NCI-H748 (cell line): Measurements from ENCODE around the gene PXN.
"Not testable (repeated sequence)": the region's sequence is repeated elsewhere in the genome, so short reads cannot be mapped to it uniquely, and the experiment has no call there.

ENCODE experiments used
- DNase-seq: peaks from one replicate; lab custom pipeline; 2025; ENCODE audit not compliant: unreplicated experiment; lab: John Stamatoyannopoulos, UW

PXN gene

DNA sequence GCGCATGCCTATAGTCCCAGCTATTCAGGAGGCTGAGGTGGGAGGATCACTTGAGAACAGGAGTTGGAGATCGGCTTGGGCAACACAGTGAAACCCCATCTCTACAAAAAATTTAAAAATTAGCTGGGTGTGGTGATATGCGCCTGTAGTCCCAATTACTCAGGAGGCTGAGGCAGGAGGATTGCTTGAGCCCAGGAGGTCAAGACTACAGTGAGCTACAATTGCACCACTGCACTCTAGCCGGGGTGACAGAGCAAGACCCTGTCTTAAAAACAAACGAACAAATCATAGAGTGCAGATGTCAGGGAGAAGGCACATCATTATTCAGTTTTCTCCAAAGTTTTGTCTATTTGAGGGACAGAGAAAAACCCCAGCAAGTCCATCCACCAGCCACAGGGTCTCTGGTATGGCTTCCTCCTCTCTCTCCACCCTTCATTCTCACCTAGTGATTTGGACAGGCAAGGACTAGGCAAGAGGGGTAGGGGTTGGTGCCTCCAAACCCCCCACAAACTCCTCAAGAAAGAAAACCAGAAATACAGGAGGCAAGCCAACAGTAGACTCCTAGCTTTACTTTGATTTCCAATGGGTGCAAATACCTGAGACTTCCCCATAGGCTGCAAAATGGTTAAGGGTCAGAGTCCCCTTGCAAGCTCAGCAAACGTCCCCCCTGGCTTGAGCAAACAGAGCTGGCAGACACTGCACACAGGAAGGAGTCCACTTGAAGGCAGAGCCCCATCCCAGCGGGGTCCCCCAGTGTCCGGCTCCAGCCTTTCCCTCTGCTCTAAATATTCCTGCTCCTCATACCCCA, 38.1 kb downstream of the PXN start:
- DNase-seq, result no peak

DNA sequence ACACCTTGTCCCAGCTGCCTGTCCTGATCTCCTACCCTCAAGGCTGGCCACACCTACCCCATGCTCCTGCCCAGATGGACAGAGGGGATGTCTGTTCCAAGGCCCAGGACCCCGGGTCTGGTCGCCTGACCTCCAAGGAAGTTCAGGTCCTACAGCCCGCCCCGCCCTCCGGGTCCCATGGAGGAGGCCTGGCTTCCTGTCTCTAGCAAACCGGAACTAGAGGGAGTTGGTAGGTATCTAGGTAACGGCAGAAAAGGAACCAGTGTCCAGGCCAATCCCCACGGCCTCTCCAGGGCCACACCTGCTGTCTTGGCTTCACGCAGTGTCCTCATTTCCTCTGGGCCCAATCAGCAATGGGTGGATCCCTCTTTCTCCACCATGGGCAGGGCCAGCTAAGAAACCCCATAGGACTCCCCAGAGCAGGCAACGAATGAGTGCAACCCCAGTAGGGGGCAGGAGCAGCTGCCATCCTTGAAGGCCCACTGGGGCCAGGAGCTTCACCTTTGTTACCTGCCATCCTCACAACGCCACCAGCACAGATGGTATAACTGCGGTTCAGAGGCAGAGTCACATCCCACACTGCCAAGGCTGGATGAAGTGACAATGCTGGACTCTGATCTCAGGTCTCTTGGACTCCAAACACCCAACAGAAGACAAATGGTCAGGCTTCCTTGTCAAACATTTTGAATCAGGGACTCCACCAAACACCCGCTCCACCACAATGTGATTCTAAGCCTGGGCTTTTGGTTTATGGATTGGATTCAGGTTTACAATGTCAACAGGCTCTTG, 39.5 kb downstream of the PXN start:
- DNase-seq, result no peak

GRCh38 chr12:120225200-120225558, 40.4 kb downstream of the PXN start:
- no peak for DNase-seq

GRCh38 chr12:120224304-120225199, 41.0 kb downstream of the PXN start:
- no peak for DNase-seq

DNA sequence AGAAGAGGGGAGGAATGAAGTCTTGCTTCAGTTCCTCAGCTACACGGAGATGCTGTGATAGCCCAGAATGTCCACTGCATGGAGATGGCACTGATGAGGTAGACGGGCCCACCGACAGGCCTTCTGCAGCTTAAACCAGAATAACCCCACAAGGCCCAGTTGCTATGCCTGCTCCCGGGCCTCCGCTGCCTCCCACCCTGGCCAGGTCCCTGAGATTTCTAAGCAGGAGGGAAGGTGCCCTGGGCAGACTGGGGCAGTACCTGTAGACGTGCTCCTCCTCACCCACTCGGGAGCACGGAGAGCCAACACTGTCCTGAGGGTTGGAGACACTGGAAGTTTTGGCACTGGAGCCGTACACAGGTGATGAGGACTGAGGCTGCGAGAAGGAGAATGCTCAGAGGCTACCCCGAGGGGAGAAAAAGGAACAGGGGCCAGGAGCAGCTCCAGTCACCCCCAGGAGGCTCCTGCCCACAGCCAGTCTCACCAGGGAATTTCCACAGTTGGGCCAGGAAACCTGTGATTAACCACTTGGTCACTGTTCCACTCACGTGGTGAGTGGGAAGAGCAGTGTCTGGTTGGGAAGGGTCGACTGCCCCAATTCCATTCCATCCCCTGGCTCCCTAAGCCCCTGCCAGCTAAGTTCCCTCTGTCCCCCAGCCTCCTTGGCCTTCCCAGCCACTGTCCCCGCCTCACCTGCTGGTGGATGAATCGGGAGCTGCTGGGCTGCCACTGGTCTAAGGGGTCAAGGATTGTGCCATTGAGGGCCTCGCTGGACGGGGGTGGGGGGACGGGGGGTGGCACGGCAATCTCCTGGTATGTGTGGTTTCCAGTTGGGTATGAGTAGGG, 41.8 kb downstream of the PXN start:
- DNase-seq, result no peak

DNA sequence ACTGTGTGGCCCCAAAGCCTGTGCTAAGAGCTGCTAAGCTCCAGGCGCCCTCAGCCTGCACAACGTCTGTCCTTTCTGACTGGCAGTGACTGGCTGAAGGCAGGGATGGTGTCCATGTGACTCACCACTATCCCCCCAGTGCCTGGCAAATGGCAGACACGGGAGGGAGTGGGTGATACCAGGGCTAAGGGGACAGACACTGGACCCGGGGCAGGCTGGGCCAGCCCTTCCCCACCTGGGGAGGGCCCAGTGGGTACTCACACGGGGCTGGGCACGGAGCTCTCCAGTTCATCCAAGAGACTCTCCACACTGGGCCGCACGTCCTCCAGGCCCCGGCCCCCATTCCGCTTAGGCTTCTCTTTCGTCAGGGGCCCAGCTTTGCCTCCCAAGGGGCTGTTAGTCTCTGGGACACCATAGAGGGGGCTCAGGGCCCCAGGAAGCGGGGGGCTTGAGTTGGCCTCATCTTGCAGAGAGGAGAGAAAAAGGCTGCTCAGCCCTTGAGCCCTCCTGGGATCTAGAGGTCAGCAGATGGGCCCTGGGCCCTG, 43.2 kb downstream of the PXN start:
- DNase-seq, result no peak

- DNase-seq, result no peak
These were observed 44.0 kb downstream of the PXN start for GRCh38 chr12:120221576-120221900.

- no peak for DNase-seq
These were observed 44.5 kb downstream of the PXN start for GRCh38 chr12:120220838-120221575.

DNA sequence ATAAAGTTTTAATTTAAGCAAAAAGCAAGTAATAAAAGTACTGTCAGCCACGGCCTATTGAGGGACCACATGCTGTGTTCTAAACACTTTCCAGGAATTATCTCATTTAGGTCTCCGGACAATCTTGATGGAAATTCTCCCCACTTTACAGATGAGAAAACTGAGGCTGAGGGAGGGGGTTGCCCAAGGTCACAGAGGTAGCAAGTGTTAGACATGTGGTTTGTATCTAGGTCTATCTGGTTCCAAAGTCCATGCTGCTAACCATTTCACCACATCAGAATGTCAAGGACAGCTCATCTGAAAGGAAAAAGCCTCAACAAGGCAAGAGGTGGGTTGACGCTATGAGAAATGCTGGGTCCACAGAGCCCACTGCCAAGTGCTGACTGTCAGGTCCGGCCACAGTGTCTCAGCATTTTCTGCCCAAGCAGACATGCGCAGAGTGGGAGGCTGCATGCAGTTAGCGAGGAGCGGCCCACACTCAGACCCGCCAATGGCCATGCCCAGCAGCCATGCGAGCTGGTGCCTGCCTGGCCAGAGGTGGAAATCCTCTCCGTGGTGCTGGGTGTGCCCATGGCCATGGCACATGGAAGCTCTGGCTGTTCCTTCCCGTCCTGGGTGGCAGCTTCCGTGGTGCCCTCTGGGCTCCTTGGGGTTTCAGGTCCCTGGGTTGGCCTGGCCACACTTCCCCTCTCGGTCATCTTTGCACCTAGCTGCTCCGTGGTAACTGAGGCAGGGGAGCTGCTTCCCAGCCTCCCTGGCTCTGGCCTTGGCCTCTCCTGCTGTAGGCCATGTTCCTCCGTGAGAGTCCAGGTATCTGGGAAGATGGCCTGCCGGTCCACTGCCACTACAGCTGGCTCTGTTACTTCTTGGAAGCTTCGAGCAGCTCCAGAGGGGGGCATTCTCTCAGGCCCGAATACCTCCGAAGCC, 46.6 kb downstream of the PXN start:
- no peak for DNase-seq

DNA sequence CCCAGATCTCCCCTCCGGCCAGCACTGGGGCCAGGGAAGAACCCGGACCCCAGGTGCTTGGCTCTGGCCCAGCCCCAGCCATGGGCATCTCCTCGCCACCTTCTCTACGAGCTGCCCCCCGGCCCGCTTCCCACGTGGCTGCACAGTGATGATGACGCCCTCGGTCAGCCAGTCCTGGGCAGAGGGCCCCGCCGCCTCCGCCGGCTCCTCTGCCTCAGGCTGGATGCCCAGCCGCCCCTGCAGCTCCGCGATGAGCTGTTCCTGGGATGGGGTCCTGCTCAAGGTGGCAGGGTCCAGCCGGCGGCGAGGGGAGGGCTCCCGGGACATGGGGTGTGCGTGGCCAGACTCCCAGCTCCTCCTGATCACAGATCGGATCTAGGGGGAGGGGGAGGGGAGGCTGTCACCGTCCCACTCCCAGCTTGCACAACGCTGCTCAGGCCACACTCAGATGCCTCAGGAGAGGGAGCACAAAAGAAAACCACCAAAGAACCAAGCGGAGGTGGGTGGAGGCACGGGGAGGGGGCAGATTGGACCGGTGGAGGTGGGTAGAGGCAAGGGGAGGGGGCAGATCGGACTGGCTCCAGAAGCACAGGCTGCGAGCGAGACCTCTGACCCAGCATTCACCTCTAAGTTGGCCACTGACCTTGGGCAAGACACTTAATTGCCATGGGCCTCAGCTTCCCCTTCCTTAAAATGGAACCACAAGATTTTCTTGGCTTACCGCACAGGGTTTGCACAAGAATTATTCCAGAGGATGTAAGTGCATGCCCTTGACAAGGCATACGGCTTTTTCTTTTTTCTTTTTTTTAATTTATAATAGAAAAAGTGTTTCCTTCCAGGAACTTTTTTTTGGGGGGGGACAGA, 48.6 kb downstream of the PXN start:
- no peak for DNase-seq

- no peak for DNase-seq
These were observed 49.5 kb downstream of the PXN start for GRCh38 chr12:120215766-120216735.

DNA sequence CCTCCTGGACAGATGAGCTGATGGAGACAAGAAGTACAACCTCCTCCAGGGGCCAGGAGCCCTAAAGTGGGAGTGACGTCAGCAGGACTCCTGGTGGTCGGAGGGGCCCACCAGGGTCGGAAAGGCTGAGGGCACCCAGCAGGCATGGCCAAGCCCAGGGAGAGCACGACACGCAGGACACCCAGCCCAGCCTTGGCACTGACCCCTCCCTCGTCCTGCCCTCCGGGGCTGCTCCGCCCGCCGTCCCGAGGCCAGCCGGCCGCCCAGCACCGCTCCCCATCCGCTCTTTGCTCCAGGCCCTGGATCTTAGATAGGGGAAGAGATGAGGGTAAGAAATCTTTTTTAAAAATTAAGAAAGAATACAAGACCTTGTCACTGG, 50.2 kb downstream of the PXN start:
- DNase-seq, result no peak

DNA sequence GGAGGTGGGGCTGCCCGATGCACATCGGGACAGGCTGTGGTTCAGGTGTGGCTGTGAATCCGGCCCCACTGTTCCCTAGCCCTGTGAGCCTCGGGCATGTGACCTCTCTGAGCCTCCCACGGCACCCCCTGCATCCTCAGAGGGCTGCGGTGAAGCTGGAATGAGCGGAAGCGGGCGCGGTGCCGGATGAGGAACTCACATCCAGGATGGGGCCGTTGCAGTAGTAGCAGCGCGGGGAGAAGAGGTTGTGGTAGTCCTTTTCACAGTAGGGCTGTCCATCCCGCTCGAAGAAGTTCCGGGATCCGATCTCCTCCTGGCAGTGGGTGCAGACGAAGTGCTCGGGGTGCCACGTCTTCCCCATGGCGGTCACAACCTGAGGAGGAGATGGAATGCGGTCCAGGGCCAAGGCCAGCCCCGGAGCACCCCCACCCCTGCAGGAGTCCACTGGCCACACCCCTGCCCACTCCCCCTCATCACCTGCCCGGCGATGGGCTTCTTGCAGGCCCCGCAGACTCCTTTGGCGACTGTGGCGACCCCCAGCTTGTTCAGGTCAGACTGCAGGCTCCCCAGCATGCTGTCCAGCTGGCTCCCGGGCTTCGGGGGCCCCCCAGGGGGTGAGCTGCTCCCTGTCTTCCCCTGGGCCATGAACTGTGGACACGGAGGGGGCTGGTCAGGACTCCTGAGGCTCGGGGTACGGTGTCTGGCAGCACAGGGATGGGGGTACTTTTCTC, 50.7 kb downstream of the PXN start:
- DNase-seq, result no peak

- DNase-seq, result no peak
These were observed 51.8 kb downstream of the PXN start for GRCh38 chr12:120213758-120214157.

GRCh38 chr12:120213182-120213581, 52.3 kb downstream of the PXN start:
- DNase-seq, result not testable (repeated sequence)

DNA sequence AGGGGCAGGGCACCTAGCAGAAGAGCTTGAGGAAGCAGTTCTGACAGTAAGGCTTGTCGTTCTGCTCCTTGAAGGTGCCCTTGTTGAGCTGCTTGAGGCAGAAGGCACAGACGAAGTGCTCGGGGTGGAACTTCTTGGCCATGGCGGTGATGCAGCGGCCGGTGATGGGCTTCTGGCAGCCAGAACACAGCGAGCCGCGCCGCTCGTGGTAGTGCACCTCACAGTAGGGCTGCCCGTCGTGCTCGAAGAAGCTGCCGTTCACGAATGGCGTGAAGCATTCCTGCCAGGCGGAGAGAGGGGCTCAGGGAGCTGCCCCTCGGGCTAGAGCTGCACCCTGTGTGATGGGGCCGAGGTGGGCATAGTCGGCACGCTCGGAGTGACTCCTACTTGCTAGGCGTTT, 53.2 kb downstream of the PXN start:
- no peak for DNase-seq
